Measurements from ENCODE around the gene LRP5.
"Not testable (repeated sequence)": the region's sequence is repeated elsewhere in the genome, so short reads cannot be mapped to it uniquely, and the experiment has no call there.

LRP5 gene

GRCh38 chr11:68458340-68458739 lies 145.9 kb downstream of the LRP5 start:
- H3K9ac ChIP-seq (ENCODE audit: low read length); H3K4me2 ChIP-seq (ENCODE audit: low read length, poor library complexity, severe bottlenecking); H3K18ac ChIP-seq (ENCODE audit: low read depth in 1 of 2, low read length in 2 of 2); H3K27ac ChIP-seq (ENCODE audit: low read length, poor library complexity, severe bottlenecking); H3K36me3 ChIP-seq (ENCODE audit: control insufficient read depth in 1 of 2, insufficient read depth in 2 of 2, low read depth in 1 of 2, low read length in 2 of 2); H2BK5ac ChIP-seq (ENCODE audit: low read depth, low read length, poor library complexity, severe bottlenecking); H4K8ac ChIP-seq (ENCODE audit: low read length); H2BK12ac ChIP-seq (ENCODE audit: low read length in 2 of 2); H2AFZ ChIP-seq (ENCODE audit: low read depth, low read length); H2BK120ac ChIP-seq (ENCODE audit: low read depth, low read length); H4K91ac ChIP-seq (ENCODE audit: low read length); H3K79me1 ChIP-seq (replicated peaks; ENCODE audit: low read length, poor library complexity, severe bottlenecking); H2BK15ac ChIP-seq (ENCODE audit: low read depth, poor library complexity, severe bottlenecking); H3K9me3 ChIP-seq (ENCODE audit: control insufficient read depth, low read length); H3K4me3 ChIP-seq (ENCODE audit: insufficient read depth in 1 of 2, low read depth in 1 of 2, low read length in 2 of 2); H2AK5ac ChIP-seq (ENCODE audit: low read length, severe bottlenecking); H3K23ac ChIP-seq (ENCODE audit: low read length in 2 of 2); DNase-seq; H3K14ac ChIP-seq (ENCODE audit: low read length in 2 of 2); H3K4me1 ChIP-seq (ENCODE audit: control insufficient read depth, insufficient read depth, low read depth, low read length); H3K4ac ChIP-seq (ENCODE audit: low read depth in 1 of 2, low read length in 2 of 2): not testable (repeated sequence)
- 85% methylated on average over 2 of the region's 6 CpGs for WGBS
- H3K27me3 ChIP-seq (ENCODE audit: control insufficient read depth in 1 of 2, insufficient read depth in 1 of 2, low read length in 2 of 2), result peaks cover 0 to 15% of the 10 kb centered on the region in 2 experiments

DNA sequence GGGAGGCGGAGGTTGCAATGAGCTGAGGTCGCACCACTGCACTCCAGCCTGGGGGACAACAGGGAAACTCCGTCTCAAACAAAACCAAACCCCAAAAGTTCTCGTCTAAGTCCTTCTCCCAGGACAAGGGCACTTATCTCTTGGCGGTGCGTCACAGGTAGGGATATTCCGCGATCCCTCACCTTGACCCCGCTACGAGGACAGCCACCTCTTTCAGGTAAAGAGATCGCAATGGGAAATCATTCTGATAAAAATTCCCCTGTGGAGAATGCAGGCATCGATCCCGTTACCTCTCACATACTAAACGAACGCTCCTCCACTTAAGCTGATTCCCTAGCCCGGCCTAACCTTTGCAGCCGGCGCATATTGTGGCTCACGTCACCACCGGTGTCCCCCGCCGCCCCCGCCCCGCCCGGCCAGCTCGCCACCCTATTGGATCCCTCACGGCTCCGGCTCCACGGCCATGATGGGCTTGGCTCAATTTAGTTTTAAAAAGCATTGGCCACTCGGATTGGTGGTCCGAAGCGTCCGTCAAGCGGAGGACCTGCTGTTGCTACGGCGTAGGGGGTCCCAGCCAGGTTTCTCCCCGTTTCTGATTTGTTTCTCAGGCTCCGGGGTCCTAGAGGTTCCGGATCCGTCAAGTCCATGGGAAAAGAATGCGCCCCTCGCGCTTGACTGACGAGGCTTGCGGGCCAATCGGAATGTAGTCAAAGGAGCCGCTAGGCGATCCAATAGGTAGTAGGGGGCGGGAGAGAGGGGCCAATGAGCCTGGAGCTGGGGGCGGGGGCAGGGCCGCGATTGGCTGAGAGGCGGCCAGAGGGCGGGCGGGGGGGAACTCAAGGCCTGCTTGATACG lies 147.7 kb downstream of the LRP5 start:
- Histone ChIP-seq H3K4ac (ENCODE audit: low read depth in 1 of 2, low read length in 2 of 2) (no peak overlapping the region), H3K4me3 (ENCODE audit: insufficient read depth in 1 of 2, low read depth in 1 of 2, low read length in 2 of 2) (peak overlapping the region; percentile 93 to 98), H2BK120ac (ENCODE audit: low read depth, low read length) (no peak overlapping the region), H2AK5ac (ENCODE audit: low read length, severe bottlenecking) (no peak overlapping the region), H3K14ac (ENCODE audit: low read length in 2 of 2) (no peak overlapping the region), H2BK15ac (ENCODE audit: low read depth, poor library complexity, severe bottlenecking) (no peak overlapping the region), H3K27me3 (ENCODE audit: control insufficient read depth in 1 of 2, insufficient read depth in 1 of 2, low read length in 2 of 2) (peaks cover 0 to 10% of the 10 kb centered on the region in 2 experiments), H3K9me3 (ENCODE audit: control insufficient read depth, low read length) (no peaks in the 10 kb centered on the region), H3K79me1 (replicated peaks; ENCODE audit: low read length, poor library complexity, severe bottlenecking) (no peaks in the 10 kb centered on the region), H3K23ac (ENCODE audit: low read length in 2 of 2) (no peak overlapping the region), H3K4me2 (ENCODE audit: low read length, poor library complexity, severe bottlenecking) (peak overlapping the region; percentile 64), H2BK5ac (ENCODE audit: low read depth, low read length, poor library complexity, severe bottlenecking) (no peak overlapping the region), H4K91ac (ENCODE audit: low read length) (no peak overlapping the region), H3K27ac (ENCODE audit: low read length, poor library complexity, severe bottlenecking) (peak overlapping the region; percentile 64), H3K18ac (ENCODE audit: low read depth in 1 of 2, low read length in 2 of 2) (peak overlapping the region in 1 of 2 experiments; percentile 74), H3K36me3 (ENCODE audit: control insufficient read depth in 1 of 2, insufficient read depth in 2 of 2, low read depth in 1 of 2, low read length in 2 of 2) (no peaks in the 10 kb centered on the region), H2BK12ac (ENCODE audit: low read length in 2 of 2) (no peak overlapping the region), H3K9ac (ENCODE audit: low read length) (peak overlapping the region; percentile 88), H3K4me1 (ENCODE audit: control insufficient read depth, insufficient read depth, low read depth, low read length) (peaks cover 7% of the 10 kb centered on the region), H4K8ac (ENCODE audit: low read length) (peak overlapping the region; percentile 61), H2AFZ (ENCODE audit: low read depth, low read length) (no peak overlapping the region)
- WGBS, result 5% methylated on average over 55 of the region's 56 CpGs
- DNase-seq, result peak; percentile 100

DNA sequence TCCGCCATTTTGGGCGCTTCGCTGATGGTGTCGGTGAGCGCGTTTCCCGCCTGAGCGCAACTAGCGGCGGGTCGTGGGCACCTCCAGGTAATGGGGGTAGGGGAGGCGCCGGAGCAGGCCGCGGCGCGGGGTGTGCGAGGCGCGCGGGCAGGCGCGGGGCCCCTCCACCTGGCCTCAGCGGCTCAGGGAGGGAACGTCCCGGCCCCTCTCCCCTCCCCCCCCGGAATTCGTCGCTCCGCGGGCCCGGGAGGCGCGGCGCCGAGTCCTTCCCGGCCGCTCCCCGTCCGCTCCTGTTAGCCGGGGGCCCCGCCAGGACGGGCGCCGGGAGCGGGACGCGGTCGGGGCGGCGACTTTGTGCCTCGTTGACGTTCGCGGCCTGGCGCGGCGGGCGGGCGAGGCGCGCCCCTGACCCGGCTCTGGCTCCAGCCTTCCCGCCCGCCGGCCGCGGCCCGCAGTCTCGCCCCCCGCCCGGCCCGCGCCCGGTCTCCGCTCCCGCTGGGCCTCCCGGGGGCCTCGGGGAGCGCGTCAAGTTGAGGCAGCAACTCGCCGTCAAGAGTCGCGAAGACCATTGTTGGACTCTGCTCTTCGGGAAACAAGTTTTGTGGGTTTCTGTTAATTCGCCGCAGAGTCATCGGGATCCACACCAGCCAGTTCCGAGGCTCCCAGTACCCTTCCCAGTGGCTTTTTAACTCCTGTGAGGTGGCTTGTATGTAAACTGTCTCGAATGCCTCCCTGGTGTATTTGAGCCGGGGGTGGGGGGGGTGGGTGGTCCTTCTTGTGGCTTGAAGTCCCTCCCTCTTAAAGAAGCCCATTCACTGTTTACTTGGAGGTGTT lies 148.6 kb downstream of the LRP5 start, which contains the start of gene PPP6R3:
TSS of gene PPP6R3 (plus strand) at position 12 of the 834 bp plus-strand sequence. CDS start 76,913 bp downstream, outside the sequence.
- Histone ChIP-seq H2AFZ (ENCODE audit: low read depth, low read length) (no peak within 1 kb of the TSS), H4K91ac (ENCODE audit: low read length) (peak within 1 kb of the TSS; percentile 80), H2BK5ac (ENCODE audit: low read depth, low read length, poor library complexity, severe bottlenecking) (peak within 1 kb of the TSS; percentile 9), H3K27me3 (ENCODE audit: control insufficient read depth in 1 of 2, insufficient read depth in 1 of 2, low read length in 2 of 2) (peaks cover 0 to 1% of the 10 kb centered on the region in 2 experiments), H3K4ac (ENCODE audit: low read depth in 1 of 2, low read length in 2 of 2) (peak within 1 kb of the TSS; percentile 75 to 87), H3K4me2 (ENCODE audit: low read length, poor library complexity, severe bottlenecking) (peak within 1 kb of the TSS; percentile 93), H3K4me3 (ENCODE audit: insufficient read depth in 1 of 2, low read depth in 1 of 2, low read length in 2 of 2) (peak within 1 kb of the TSS; percentile 93 to 98), H2BK120ac (ENCODE audit: low read depth, low read length) (peak within 1 kb of the TSS; percentile 89), H3K23ac (ENCODE audit: low read length in 2 of 2) (peak within 1 kb of the TSS in 1 of 2 experiments; percentile 51), H3K14ac (ENCODE audit: low read length in 2 of 2) (peak within 1 kb of the TSS in 1 of 2 experiments; percentile 94), H2BK15ac (ENCODE audit: low read depth, poor library complexity, severe bottlenecking) (peak within 1 kb of the TSS; percentile 83), H2AK5ac (ENCODE audit: low read length, severe bottlenecking) (no peak within 1 kb of the TSS), H3K4me1 (ENCODE audit: control insufficient read depth, insufficient read depth, low read depth, low read length) (peaks cover 8% of the 10 kb centered on the region), H4K8ac (ENCODE audit: low read length) (peak within 1 kb of the TSS; percentile 61), H3K9ac (ENCODE audit: low read length) (peak within 1 kb of the TSS; percentile 88), H3K79me1 (replicated peaks; ENCODE audit: low read length, poor library complexity, severe bottlenecking) (no peaks in the 10 kb centered on the region), H3K9me3 (ENCODE audit: control insufficient read depth, low read length) (no peaks in the 10 kb centered on the region), H3K36me3 (ENCODE audit: control insufficient read depth in 1 of 2, insufficient read depth in 2 of 2, low read depth in 1 of 2, low read length in 2 of 2) (no peaks in the 10 kb centered on the region), H3K27ac (ENCODE audit: low read length, poor library complexity, severe bottlenecking) (peak within 1 kb of the TSS; percentile 64), H2BK12ac (ENCODE audit: low read length in 2 of 2) (peak within 1 kb of the TSS in 1 of 2 experiments; percentile 16), H3K18ac (ENCODE audit: low read depth in 1 of 2, low read length in 2 of 2) (peak within 1 kb of the TSS; percentile 76 to 86)
- WGBS, result under 1% methylated on average over 62 of the region's 92 CpGs
- DNase-seq, result peak; percentile 47

DNA sequence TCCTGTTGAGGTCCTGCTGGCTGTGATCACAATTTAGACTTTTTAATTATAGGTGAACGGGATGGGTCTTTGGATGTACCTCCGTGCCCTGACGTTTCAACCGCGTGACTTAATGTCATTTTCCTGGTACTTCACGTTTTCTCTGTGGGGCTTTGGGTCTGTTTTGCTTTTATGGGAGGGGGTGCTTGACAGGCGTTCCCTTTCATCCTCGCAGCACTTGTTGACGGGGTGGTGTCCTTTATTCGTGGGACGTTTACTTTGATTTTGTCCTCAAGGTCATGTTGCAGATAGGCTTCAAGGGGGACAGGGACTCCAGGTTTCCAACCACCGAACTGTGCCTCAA lies 149.2 kb downstream of the LRP5 start:
- H3K36me3 ChIP-seq (ENCODE audit: control insufficient read depth in 1 of 2, insufficient read depth in 2 of 2, low read depth in 1 of 2, low read length in 2 of 2), result no peaks in the 10 kb centered on the region
- H3K23ac ChIP-seq (ENCODE audit: low read length in 2 of 2), result no peak overlapping the region
- peak overlapping the region; percentile 93 to 98 for H3K4me3 ChIP-seq (ENCODE audit: insufficient read depth in 1 of 2, low read depth in 1 of 2, low read length in 2 of 2)
- peak overlapping the region; percentile 88 for H3K9ac ChIP-seq (ENCODE audit: low read length)
- no peak overlapping the region for H2AK5ac ChIP-seq (ENCODE audit: low read length, severe bottlenecking)
- no peak overlapping the region for H4K8ac ChIP-seq (ENCODE audit: low read length)
- no peaks in the 10 kb centered on the region for H3K9me3 ChIP-seq (ENCODE audit: control insufficient read depth, low read length)
- DNase-seq, result no peak
- H2BK5ac ChIP-seq (ENCODE audit: low read depth, low read length, poor library complexity, severe bottlenecking), result no peak overlapping the region
- no peak overlapping the region for H3K18ac ChIP-seq (ENCODE audit: low read depth in 1 of 2, low read length in 2 of 2)
- WGBS, result 4% methylated on average over 12 of the region's 12 CpGs
- no peaks in the 10 kb centered on the region for H3K27me3 ChIP-seq (ENCODE audit: control insufficient read depth in 1 of 2, insufficient read depth in 1 of 2, low read length in 2 of 2)
- peaks cover 8% of the 10 kb centered on the region for H3K4me1 ChIP-seq (ENCODE audit: control insufficient read depth, insufficient read depth, low read depth, low read length)
- no peak overlapping the region for H2AFZ ChIP-seq (ENCODE audit: low read depth, low read length)
- no peak overlapping the region for H3K4ac ChIP-seq (ENCODE audit: low read depth in 1 of 2, low read length in 2 of 2)
- H3K79me1 ChIP-seq (replicated peaks; ENCODE audit: low read length, poor library complexity, severe bottlenecking), result no peaks in the 10 kb centered on the region
- H3K4me2 ChIP-seq (ENCODE audit: low read length, poor library complexity, severe bottlenecking), result peak overlapping the region; percentile 93
- H2BK15ac ChIP-seq (ENCODE audit: low read depth, poor library complexity, severe bottlenecking), result no peak overlapping the region
- no peak overlapping the region for H3K27ac ChIP-seq (ENCODE audit: low read length, poor library complexity, severe bottlenecking)
- H2BK120ac ChIP-seq (ENCODE audit: low read depth, low read length), result no peak overlapping the region
- no peak overlapping the region for H3K14ac ChIP-seq (ENCODE audit: low read length in 2 of 2)
- no peak overlapping the region for H4K91ac ChIP-seq (ENCODE audit: low read length)
- H2BK12ac ChIP-seq (ENCODE audit: low read length in 2 of 2), result no peak overlapping the region
